AG09319 (cell line): ENCODE measurements around the gene PKP4.

Experiments
- DNase-seq: peaks from one replicate; pipeline ENCODE4 v3.0.0-alpha.2; 2010; ENCODE audit warnings: low read depth; ENCODE audit errors: extremely low read depth
- CTCF ChIP-seq: IDR thresholded peaks from 2 replicates; pipeline ENCODE4 v1.5.1; 2011; ENCODE audit warnings: low read depth, mild to moderate bottlenecking, inconsistent platforms, low read length, moderate library complexity

PKP4 gene

DNA sequence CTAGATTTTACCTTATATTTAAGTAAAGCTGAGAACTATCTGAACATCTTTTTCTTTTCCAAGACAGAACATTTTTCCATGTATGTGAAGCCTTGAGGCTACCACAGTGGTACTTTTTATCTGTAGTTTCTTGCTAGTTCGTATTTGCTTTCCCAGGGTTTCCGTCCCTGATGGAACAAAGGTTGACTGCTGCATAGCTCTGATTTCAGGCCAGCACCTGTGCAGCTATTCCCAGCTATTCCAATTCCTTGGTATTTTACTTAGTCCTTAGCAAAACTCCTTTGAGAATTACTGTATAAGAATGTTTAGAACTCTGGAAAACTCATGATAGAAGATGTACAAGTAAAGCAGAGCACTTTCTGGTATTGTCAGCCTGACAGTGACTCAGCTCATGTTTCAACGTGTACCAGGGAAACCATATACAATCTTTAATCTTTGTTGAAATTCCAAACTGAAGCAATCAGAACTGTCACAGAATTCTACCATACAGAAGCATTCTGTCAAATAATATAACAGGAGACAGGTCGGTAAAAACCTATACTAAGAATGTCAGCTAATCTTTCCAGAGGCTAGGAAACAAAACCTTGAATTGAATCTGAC is 162.2 kb downstream of the PKP4 start:
- no peak for TF ChIP-seq CTCF
- DNase-seq = no peak

- no peak for TF ChIP-seq CTCF
- no peak for DNase-seq
Observed at GRCh38 chr2:158619496-158619895, 162.7 kb downstream of the PKP4 start.

DNA sequence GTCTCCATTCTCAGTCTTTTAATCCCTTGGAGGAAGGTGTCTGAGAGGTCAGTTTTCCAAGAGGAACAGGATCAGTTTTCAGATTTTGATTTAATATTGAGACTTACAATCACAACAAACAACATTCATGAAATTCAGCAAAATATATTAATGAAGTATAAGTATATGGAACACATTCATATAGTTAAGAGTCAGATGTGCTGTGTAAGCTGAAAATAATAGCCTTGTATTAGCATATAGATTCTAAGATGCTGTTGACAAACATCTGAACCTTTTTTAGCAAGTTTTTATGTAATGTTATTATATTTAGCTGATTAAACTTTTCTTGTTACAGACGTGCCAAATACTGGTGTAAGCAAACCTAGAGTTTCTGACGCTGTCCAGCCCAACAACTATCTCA is 163.9 kb downstream of the PKP4 start:
- no peak for TF ChIP-seq CTCF
- DNase-seq = no peak

- no peak for TF ChIP-seq CTCF
- DNase-seq = no peak
Observed at GRCh38 chr2:158624071-158624667, 167.4 kb downstream of the PKP4 start.

GRCh38 chr2:158624961-158625360 is 168.2 kb downstream of the PKP4 start:
- TF ChIP-seq CTCF = no peak
- DNase-seq = no peak

DNA sequence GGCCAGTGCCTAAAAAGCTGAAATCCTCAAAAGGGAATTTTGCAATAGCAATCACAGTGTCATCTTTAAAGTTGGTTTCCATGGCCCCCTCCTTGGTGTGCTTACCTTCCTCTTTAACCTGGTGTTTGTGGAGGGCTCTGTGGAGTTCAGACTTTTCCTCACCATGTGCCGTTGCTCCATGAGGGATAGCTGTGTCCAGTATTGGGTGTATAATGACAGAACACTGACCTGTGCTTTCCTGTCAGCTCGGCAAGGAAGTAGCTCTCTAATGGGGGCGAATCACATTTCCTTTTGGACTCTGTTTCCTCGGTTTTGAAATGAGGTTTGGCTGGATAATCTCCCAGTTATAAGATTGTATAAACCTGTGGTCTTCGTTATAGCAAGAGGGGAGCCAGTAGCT is 172.4 kb downstream of the PKP4 start:
- no peak for TF ChIP-seq CTCF

DNA sequence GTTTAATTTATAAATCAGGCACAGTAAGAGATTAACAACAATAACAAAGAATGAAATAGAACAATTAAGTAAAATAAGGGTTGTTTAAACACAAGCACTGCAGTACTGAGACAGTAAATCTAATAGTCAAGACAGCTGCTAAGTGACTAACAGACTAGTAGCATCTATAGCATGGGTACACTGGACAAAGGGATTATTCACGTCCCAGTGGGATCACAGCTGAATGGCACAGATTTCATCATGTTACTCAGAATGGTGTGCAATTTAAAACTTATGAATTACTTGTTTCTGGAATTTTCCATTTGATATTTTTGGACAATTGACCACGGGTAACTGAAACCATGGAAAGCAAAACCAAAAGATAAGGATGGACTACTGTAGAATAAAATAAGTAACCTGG is 176.5 kb downstream of the PKP4 start:
- TF ChIP-seq CTCF = no peak
- DNase-seq = no peak

More for the DNA sequence above, 172.4 kb downstream of the PKP4 start:
- no peak for DNase-seq
